ENCODE data around the gene UQCC2.

Gene UQCC2

GRCh38 chr6:33731035-33731434 is 19.5 kb upstream of the UQCC2 start:
- H3K27ac ChIP-seq: peak overlapping the region; percentile 99
- TF ChIP-seq ZFX (IDR thresholded peaks at IDR 0.05) (peak; percentile 33; the same call in 1 of the 2 replicates), CTCF (conservative IDR thresholded peaks at IDR 0.05) (no peak)

GRCh38 chr6:33730611-33731010 is 19.1 kb upstream of the UQCC2 start:
- peak overlapping the region; percentile 99 for H3K27ac ChIP-seq
- TF ChIP-seq ZFX (IDR thresholded peaks at IDR 0.05) (no peak), CTCF (conservative IDR thresholded peaks at IDR 0.05) (no peak)

DNA sequence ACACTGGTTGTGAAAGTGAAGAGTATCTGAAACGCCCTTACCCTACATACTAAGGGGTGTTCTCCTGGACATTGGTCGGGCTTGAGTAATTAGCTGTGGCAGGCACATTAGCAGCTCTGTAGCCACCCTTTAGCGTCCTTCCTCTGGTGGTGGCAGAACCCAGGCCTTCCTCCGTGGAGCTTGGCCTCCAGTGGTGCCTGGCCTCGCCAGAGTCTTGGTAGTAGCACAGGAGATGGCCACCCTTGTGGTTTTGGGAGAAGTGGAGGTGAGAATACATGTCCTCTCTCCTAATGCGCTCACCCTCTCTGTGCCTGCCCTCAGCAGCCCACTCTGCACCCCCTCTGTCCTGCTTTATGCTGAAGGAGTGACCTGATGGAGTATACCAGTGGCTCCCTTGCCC is 17.6 kb upstream of the UQCC2 start:
- TF ChIP-seq CTCF (conservative IDR thresholded peaks at IDR 0.05) (no peak), ZFX (IDR thresholded peaks at IDR 0.05) (no peak)
- H3K27ac ChIP-seq: peak overlapping the region; percentile 99

DNA sequence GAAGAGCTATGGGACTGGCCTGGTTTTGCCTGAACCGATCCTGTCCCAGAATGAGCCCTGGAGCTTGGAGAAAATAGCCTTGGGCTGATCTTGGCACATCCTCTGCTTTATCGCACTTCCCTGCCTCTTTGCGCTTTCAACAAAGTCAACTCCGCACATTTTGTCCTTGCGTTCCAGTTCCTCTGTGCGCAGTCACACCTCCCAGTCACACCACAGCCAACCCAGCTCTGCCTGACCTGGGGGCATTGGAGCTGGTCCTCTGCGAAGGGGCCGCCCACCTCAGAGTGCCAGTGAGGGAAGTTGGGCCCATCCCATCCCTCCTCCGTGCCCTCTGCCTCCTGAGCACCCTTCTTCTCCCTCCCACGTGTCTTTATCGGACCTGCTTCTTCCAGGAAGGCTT is 16.9 kb upstream of the UQCC2 start:
- H3K27ac ChIP-seq: peak overlapping the region; percentile 99; the same call in 1 of the 2 replicates
- TF ChIP-seq CTCF (conservative IDR thresholded peaks at IDR 0.05): no peak
- TF ChIP-seq ZFX (IDR thresholded peaks at IDR 0.05): no peak

GRCh38 chr6:33727932-33728331 is 16.4 kb upstream of the UQCC2 start:
- TF ChIP-seq CTCF (conservative IDR thresholded peaks at IDR 0.05): no peak
- no peak for TF ChIP-seq ZFX (IDR thresholded peaks at IDR 0.05)
- peak overlapping the region; percentile 99; the same call in 1 of the 2 replicates for H3K27ac ChIP-seq

- TF ChIP-seq ZFX (IDR thresholded peaks at IDR 0.05) (no peak), CTCF (conservative IDR thresholded peaks at IDR 0.05) (no peak)
- no peak overlapping the region for H3K27ac ChIP-seq
These were observed 15.6 kb upstream of the UQCC2 start for GRCh38 chr6:33727126-33727525.

DNA sequence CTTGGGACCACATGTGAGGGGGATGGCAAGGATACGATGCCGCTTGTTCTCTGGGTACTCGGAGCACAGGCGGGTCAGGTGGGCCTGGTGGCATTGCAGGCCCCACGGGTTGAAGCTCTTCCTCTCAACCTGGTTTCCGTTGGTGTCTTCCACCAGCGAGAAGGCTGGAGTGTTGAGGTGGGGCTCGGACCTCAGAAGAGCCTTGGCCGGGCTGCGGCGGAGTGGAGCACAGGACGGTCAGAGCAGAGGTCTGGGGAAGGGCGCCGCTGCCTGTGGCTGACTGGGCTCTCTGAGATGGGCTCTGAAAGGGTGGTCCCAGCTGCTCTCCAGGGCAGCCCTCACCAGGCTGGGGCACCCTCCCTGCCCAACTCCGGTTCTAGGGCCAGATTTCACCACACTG is 15.2 kb upstream of the UQCC2 start:
- H3K27ac ChIP-seq: no peak overlapping the region
- TF ChIP-seq ZFX (IDR thresholded peaks at IDR 0.05) (no peak), CTCF (conservative IDR thresholded peaks at IDR 0.05) (no peak)

Data from C4-2B (cell line).